ENCODE measurements around the gene FRMD8. TPM values are rescaled to one million over a fixed set of nuclear protein-coding genes. Genes with fewer than 3 reads are reported as not detected.

Gene FRMD8
- total and polyA plus RNA-seq, 4 experiments from 2014 or later, result 44.1 to 71.2 (median 62.3) TPM

DNA sequence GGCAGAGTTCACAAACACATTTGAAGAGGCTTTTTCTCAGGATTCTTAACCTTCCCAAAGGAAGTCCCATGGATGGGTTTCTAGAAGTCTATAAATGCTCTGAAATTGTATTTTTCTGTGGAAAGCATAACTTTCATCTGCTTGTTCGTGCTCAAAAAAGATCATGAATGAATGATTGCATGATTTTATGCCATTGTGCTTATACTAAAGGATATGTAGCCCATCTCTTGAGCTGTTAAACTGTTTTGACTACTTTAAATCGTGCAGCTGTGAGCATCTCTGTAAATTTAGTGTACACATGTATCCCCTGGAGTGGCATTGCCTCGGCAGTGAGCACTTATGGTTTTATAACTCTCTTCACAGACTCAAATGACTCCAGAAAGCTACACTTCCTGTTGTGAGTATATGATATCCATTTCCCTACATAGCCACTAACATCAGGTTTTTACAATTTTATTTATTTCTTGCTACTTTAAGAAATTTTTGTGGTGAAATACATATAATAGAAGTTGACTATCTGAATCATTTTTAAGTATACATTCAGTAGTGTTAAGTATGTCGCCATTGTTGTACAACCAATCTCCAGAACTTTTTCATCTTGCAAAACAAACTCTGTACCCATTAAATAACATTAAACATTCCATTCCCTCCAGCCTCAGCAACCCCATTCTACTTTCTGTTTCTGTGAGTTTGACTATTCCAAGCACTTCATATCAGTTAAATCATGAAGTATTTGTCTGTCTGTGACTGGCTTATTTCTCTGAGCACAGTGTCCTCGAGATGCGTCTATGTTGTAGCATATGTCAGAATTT is 44.2 kb downstream of the FRMD8 start:
- peak; percentile 31 to 49 (median 36) for DNase-seq
- H3K4me3 Mint-ChIP-seq, result peak overlapping the region; percentile 88 to 97 (median 95)
- CTCF ChIA-PET (ENCODE audit: partially characterized antibody), result interaction anchor here (0.9 to 2.6 kb wide), 2 partner anchors 13 to 78 kb away, joined by 4 to 37 read pairs; no protein-coding TSS in a partner anchor
- intact Hi-C loops (cut with micrococcal nuclease), result loop anchor here (1.0 to 2.0 kb wide), 2 partner anchors 9 to 46 kb away; no protein-coding TSS in a partner anchor
- no peaks in the 10 kb centered on the region for H3K9me3 ChIP-seq (ENCODE audit: control insufficient read depth in 1 of 2, low read length in 2 of 2)
- peaks cover 45 to 50% of the 10 kb centered on the region in 2 donors for H3K36me3 Mint-ChIP-seq
- POLR2A ChIA-PET (ENCODE audit: partially characterized antibody), result interaction anchor here (0.9 to 22.2 kb wide), 8 partner anchors 13 to 145 kb away, joined by 3 to 3839 read pairs (median 335); partner anchors contain the start of genes CDC42EP2, EHBP1L1, FRMD8 and MALAT1
- no peaks in the 10 kb centered on the region for H3K27me3 Mint-ChIP-seq
- H3K4me1 Mint-ChIP-seq, result peaks cover 73 to 94% (median 81%) of the 10 kb centered on the region in 4 donors
- no peaks in the 10 kb centered on the region for H3K27me3 ChIP-seq (ENCODE audit: insufficient read depth, low read length)
- peak overlapping the region; percentile 93 to 100 (median 97) for H3K27ac Mint-ChIP-seq
- peak overlapping the region; percentile 33 to 59 for H3K4me3 ChIP-seq (ENCODE audit: low read length in 2 of 2)
- no peaks in the 10 kb centered on the region for H3K9me3 Mint-ChIP-seq
- peaks cover 89% of the 10 kb centered on the region for H3K4me1 ChIP-seq (ENCODE audit: insufficient read depth, low read length)
- peaks cover 24% of the 10 kb centered on the region for H3K36me3 ChIP-seq (ENCODE audit: insufficient read depth, low read length)
- H3K27ac ChIP-seq (ENCODE audit: low read depth, low read length), result peak overlapping the region; percentile 98

DNA sequence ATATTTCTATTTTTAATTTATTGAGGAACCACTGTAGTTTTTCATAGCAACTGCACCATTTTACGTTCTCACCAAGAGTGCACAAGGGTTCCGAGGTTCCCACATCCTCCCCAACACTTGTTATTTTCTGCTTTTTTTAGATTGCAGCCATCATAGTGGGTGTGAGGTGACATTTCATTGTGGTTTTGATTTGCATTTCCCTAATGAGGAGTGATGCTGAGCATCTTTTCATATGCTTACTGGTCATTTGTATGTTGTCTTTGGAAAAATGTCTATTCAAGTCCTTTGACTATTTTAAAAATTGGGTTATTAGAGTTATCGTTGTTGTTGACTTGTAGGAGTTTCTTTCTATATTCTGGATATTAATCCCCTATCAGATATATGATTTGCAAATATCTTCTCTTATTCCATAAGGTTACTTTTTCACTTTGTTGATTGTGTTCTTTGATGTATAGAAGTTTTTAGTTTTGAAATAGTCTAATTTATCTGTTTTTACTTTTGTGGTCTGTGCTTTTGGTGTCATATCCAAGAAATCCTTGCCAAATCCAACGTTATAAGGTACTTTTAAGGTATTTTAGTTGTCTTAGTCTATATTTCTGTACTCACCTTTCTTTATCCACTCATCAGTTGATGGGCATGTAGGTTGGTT is 45.1 kb downstream of the FRMD8 start:
- ChIA-PET POLR2A (ENCODE audit: partially characterized antibody) (interaction anchor here (1.4 to 1.5 kb wide), 8 partner anchors 9 to 73 kb away, joined by 3 to 81 read pairs (median 10); partner anchors contain the start of genes MALAT1 and NEAT1), CTCF (ENCODE audit: partially characterized antibody) (interaction anchor here (0.5 to 1.5 kb wide), 4 partner anchors 10 to 96 kb away, joined by 3 to 49 read pairs (median 16); partner anchors contain the start of gene NEAT1)
- intact Hi-C loops (cut with micrococcal nuclease), result loop anchor here (2.0 kb wide), 1 partner anchor 45 kb away; no protein-coding TSS in a partner anchor
- Mint-ChIP-seq H3K4me3 (peak overlapping the region; percentile 50 to 95 (median 70)), H3K27me3 (no peaks in the 10 kb centered on the region), H3K9me3 (no peaks in the 10 kb centered on the region), H3K4me1 (peaks cover 73 to 96% (median 82%) of the 10 kb centered on the region in 4 donors), H3K36me3 (peaks cover 39 to 51% of the 10 kb centered on the region in 2 donors), H3K27ac (peak overlapping the region; percentile 85 to 100 (median 92))
- H3K27ac ChIP-seq (ENCODE audit: low read depth, low read length), result peak overlapping the region; percentile 31
- H3K4me3 ChIP-seq (ENCODE audit: low read length in 2 of 2), result no peak overlapping the region
- H3K9me3 ChIP-seq (ENCODE audit: control insufficient read depth in 1 of 2, low read length in 2 of 2), result no peaks in the 10 kb centered on the region
- no peaks in the 10 kb centered on the region for H3K27me3 ChIP-seq (ENCODE audit: insufficient read depth, low read length)
- H3K4me1 ChIP-seq (ENCODE audit: insufficient read depth, low read length), result peaks cover 85% of the 10 kb centered on the region
- H3K36me3 ChIP-seq (ENCODE audit: insufficient read depth, low read length), result peaks cover 30% of the 10 kb centered on the region
- DNase-seq, result peak; percentile 71 to 79 (median 78)

DNA sequence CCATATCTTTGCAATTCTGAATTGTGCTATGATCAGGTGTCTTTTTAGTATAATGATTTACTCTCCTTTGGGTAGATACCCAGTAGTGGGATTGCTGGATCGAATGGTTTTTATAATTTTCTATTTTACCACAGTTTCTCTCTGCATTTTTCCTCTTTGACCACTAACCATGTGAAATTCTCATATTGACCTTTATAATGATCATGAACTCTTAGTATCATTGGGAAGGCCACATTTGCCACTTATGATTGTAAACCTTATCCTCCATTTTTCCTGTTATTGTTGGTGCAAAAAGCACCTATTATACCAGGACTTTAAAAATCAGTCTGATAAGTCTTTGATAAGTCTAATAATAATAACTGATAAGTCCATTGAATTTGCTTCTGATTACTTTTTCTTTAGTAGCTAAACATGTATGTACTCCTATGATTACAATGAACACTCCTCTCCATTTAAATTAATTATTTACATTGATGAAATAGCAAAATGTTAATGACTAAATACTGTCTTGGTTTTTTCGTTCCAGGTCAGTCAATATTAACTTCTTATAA is 45.7 kb downstream of the FRMD8 start:
- DNase-seq, result no peak

DNA sequence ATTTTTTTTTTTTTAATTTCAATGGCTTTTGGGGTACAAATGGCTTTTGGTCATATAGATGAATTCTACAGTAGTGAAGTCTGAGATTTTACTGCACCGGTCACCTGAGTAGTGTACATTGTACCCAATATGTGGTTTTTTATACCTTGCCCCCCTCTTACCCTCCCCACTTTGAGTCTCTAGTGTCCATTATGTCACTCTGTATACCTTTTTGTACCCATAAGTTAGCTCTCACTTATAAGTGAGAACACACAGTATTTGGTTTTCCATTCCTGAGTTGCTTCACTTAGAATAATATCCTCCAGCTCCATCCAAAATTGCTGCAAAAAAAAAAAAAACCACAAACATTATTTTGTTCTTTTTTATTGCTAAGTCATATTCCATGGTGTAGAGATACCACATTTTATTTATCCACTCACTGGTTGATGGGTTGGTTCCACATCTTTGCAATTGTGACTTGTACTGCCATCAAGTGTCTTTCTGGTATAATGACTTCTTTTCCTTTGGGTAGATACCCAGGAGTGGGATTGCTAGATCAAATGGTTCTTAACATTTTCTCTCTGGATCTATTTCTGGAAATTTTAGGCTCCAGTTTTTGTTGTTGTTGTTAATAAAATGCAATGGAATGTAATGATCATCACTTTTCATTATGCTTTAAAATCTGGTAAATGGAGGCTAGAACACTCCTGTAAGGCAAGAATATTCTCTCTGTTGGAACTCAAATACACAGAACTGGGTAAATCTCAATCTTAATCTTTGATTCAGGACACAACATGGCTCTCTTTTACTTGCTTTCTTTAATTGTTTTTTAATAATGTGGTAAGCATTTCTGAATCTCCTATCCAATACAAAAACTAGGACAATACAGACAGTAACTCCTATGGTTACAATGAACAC is 46.5 kb downstream of the FRMD8 start:
- intact Hi-C loops (cut with micrococcal nuclease), result loop anchor here (1.0 kb wide), 2 partner anchors 17 to 51 kb away; partner anchors contain the start of gene SLC25A45
- peaks cover 37% of the 10 kb centered on the region for H3K36me3 ChIP-seq (ENCODE audit: insufficient read depth, low read length)
- peaks cover 65 to 92% (median 76%) of the 10 kb centered on the region in 4 donors for H3K4me1 Mint-ChIP-seq
- no peaks in the 10 kb centered on the region for H3K27me3 Mint-ChIP-seq
- POLR2A ChIA-PET (ENCODE audit: partially characterized antibody), result interaction anchor here (0.6 to 5.0 kb wide), 15 partner anchors 9 to 560 kb away, joined by 3 to 102 read pairs (median 8); partner anchors contain the start of genes MALAT1, NEAT1 and SLC25A45
- no peaks in the 10 kb centered on the region for H3K9me3 ChIP-seq (ENCODE audit: control insufficient read depth in 1 of 2, low read length in 2 of 2)
- peaks cover 36 to 50% of the 10 kb centered on the region in 2 donors for H3K36me3 Mint-ChIP-seq
- H3K27ac ChIP-seq (ENCODE audit: low read depth, low read length), result peak overlapping the region; percentile 2
- CTCF ChIA-PET (ENCODE audit: partially characterized antibody), result interaction anchor here (0.7 to 1.5 kb wide), 9 partner anchors 11 to 73 kb away, joined by 3 to 49 read pairs (median 4); partner anchors contain the start of genes FRMD8 and NEAT1
- peak in 4 of 5 donors; percentile 55 to 68 (median 60) for DNase-seq
- peak overlapping the region; percentile 77 to 94 (median 89) for H3K27ac Mint-ChIP-seq
- no peak overlapping the region for H3K4me3 ChIP-seq (ENCODE audit: low read length in 2 of 2)
- H3K9me3 Mint-ChIP-seq, result no peaks in the 10 kb centered on the region
- H3K4me3 Mint-ChIP-seq, result peak overlapping the region in 5 of 8 donors; percentile 27 to 61 (median 40)
- no peaks in the 10 kb centered on the region for H3K27me3 ChIP-seq (ENCODE audit: insufficient read depth, low read length)
- H3K4me1 ChIP-seq (ENCODE audit: insufficient read depth, low read length), result peaks cover 77% of the 10 kb centered on the region

More for the DNA sequence above, 45.7 kb downstream of the FRMD8 start:
- Mint-ChIP-seq H3K4me3 (peak overlapping the region in 7 of 8 donors; percentile 46 to 95 (median 50)), H3K27ac (peak overlapping the region; percentile 85 to 100 (median 92)), H3K36me3 (peaks cover 34 to 49% of the 10 kb centered on the region in 2 donors), H3K4me1 (peaks cover 68 to 93% (median 79%) of the 10 kb centered on the region in 4 donors), H3K9me3 (no peaks in the 10 kb centered on the region), H3K27me3 (no peaks in the 10 kb centered on the region)
- Histone ChIP-seq H3K4me1 (ENCODE audit: insufficient read depth, low read length) (peaks cover 79% of the 10 kb centered on the region), H3K27ac (ENCODE audit: low read depth, low read length) (peak overlapping the region; percentile 31), H3K4me3 (ENCODE audit: low read length in 2 of 2) (no peak overlapping the region), H3K27me3 (ENCODE audit: insufficient read depth, low read length) (no peaks in the 10 kb centered on the region), H3K9me3 (ENCODE audit: control insufficient read depth in 1 of 2, low read length in 2 of 2) (no peaks in the 10 kb centered on the region), H3K36me3 (ENCODE audit: insufficient read depth, low read length) (peaks cover 29% of the 10 kb centered on the region)
- ChIA-PET CTCF (ENCODE audit: partially characterized antibody) (interaction anchor here (0.5 to 1.5 kb wide), 8 partner anchors 11 to 96 kb away, joined by 3 to 49 read pairs (median 4); partner anchors contain the start of genes FRMD8 and NEAT1), POLR2A (ENCODE audit: partially characterized antibody) (interaction anchor here (0.6 to 1.5 kb wide), 10 partner anchors 9 to 560 kb away, joined by 3 to 81 read pairs (median 8); partner anchors contain the start of genes MALAT1 and NEAT1)
- intact Hi-C loops (cut with micrococcal nuclease), result no loop called here

DNA sequence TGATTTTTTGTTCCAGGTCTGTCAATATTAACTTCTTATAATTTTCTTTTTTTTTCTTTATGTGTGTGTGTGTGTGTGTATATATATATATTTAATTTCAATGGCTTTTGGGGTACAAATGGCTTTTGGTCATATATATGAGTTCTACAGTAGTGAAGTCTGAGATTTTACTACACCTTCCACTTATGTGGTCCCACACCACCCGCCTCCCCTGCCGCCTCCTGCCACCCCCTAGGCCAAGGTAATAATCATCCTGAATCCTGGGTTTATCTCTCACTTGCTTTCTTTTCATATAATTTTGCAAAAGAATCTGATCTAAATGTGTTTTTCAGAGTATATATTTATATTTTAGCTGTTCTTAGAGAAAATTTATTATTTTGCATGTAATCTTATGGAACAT is 47.2 kb downstream of the FRMD8 start:
- Histone ChIP-seq H3K27ac (ENCODE audit: low read depth, low read length) (no peak overlapping the region), H3K36me3 (ENCODE audit: insufficient read depth, low read length) (peaks cover 44% of the 10 kb centered on the region), H3K27me3 (ENCODE audit: insufficient read depth, low read length) (no peaks in the 10 kb centered on the region), H3K4me1 (ENCODE audit: insufficient read depth, low read length) (peaks cover 76% of the 10 kb centered on the region), H3K4me3 (ENCODE audit: low read length in 2 of 2) (no peak overlapping the region), H3K9me3 (ENCODE audit: control insufficient read depth in 1 of 2, low read length in 2 of 2) (no peaks in the 10 kb centered on the region)
- ChIA-PET POLR2A (ENCODE audit: partially characterized antibody) (interaction anchor here (0.7 to 5.0 kb wide), 8 partner anchors 11 to 65 kb away, joined by 3 to 102 read pairs (median 4); partner anchors contain the start of genes MALAT1, NEAT1 and SLC25A45), CTCF (ENCODE audit: partially characterized antibody) (interaction anchor here (0.7 to 1.2 kb wide), 7 partner anchors 14 to 77 kb away, joined by 3 to 7 read pairs (median 3); no protein-coding TSS in a partner anchor)
- no peak for DNase-seq
- peaks cover 61 to 91% (median 75%) of the 10 kb centered on the region in 4 donors for H3K4me1 Mint-ChIP-seq
- peaks cover 36 to 51% of the 10 kb centered on the region in 2 donors for H3K36me3 Mint-ChIP-seq
- no peak overlapping the region for H3K4me3 Mint-ChIP-seq
- intact Hi-C loops (cut with micrococcal nuclease), result loop anchor here (1.0 kb wide), 2 partner anchors 17 to 51 kb away; partner anchors contain the start of gene SLC25A45
- no peaks in the 10 kb centered on the region for H3K9me3 Mint-ChIP-seq
- no peaks in the 10 kb centered on the region for H3K27me3 Mint-ChIP-seq
- H3K27ac Mint-ChIP-seq, result peak overlapping the region in 4 of 7 donors; percentile 49 to 94 (median 74)
